Islet of Langerhans (tissue), 1 donor: ENCODE results near the gene CCDC59.

Experiments
- FAIRE-seq: peaks from one replicate; lab custom pipeline; 2011; peaks lifted over from hg19 to GRCh38; lab: Jason Lieb, UNC

Gene CCDC59

DNA sequence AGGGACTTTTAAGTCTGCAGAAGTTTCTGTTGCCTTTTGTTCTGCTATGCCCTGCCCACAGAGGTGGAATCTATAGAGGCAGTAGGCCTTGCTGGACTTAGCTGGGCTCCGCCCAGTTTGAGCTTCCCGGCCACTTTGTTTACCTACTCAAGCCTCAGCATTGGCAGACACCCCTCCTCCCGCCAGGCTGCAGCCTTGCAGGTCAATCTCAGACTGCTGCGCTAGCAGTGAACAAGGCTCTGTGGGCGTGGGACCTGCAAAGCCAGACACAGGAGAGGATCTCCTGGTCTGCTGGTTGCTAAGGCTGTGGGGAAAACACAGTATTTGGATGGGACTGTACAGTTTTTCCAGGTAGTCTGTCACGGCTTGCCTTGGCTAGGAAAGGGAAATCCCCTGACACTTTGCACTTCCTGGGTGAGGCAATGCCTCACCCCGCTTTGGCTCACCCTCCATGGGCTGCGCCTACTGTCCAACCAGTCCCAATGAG lies 43.7 kb downstream of the CCDC59 start:
- no peak for FAIRE-seq
